ENCODE measurements around the gene C3AR1. TPM values are rescaled to one million over a fixed set of nuclear protein-coding genes. Genes with fewer than 3 reads are reported as not detected.
"Not testable (repeated sequence)": the region's sequence is repeated elsewhere in the genome, so short reads cannot be mapped to it uniquely, and the experiment has no call there.

The C3AR1 gene
- polyA plus RNA-seq, 2 of the 4 experiments (the other 2 are of a cell fraction), result not detected

GRCh38 chr12:8088574-8088973 is 22.4 kb upstream of the C3AR1 start:
- DNase-seq (ENCODE audit: low read depth in 1 of 2, low spot score in 1 of 2) (no peak), ATAC-seq (no peak), FAIRE-seq (no peak)
- no peak overlapping the region for H3K4me2 ChIP-seq
- H3K4me3 ChIP-seq, result no peak overlapping the region
- no peak overlapping the region for H3K27ac ChIP-seq
- ChIA-PET CTCF (interaction anchor here (0.6 to 1.1 kb wide), 2 partner anchors 21 to 1310 kb away, joined by 3 read pairs; no protein-coding TSS in a partner anchor), POLR2A (no interaction called here)
- TF ChIP-seq MAZ (IDR thresholded peaks at IDR 0.05; ENCODE audit: borderline replicate concordance, low read depth, low read length) (no peak), SREBF2 (IDR thresholded peaks at IDR 0.05) (no peak), HOXA7 (CRISPR knock-in tag; IDR thresholded peaks at IDR 0.05) (no peak), ZC3H11A (IDR thresholded peaks at IDR 0.05) (no peak), FOSL2 (IDR thresholded peaks at IDR 0.05) (no peak), FOSL2 (CRISPR knock-in tag; IDR thresholded peaks at IDR 0.05) (no peak), ZSCAN20 (CRISPR knock-in tag; IDR thresholded peaks at IDR 0.05) (no peak), CHD4 (IDR thresholded peaks at IDR 0.05; ENCODE audit: borderline replicate concordance) (no peak)
- H3K4me1 ChIP-seq, result 0 out of 3 replicates have a peak, but pooled peaks cover under 1% of the 10 kb centered on the region
- WGBS (ENCODE audit: missing lambda C conversion rate), result 82% methylated on average over 3 of the region's 3 CpGs
- no peaks in the 10 kb centered on the region for H3K9me3 ChIP-seq

GRCh38 chr12:8087666-8088065 is 21.5 kb upstream of the C3AR1 start:
- WGBS (ENCODE audit: missing lambda C conversion rate), result 93% methylated on average over 2 of the region's 2 CpGs
- no peak for ATAC-seq
- Histone ChIP-seq H3K9me3 (no peaks in the 10 kb centered on the region), H3K4me2 (no peak overlapping the region), H3K4me3 (no peak overlapping the region), H3K4me1 (peaks cover 8% of the 10 kb centered on the region), H3K27ac (no peak overlapping the region)
- TF ChIP-seq NPAS2 (CRISPR knock-in tag; IDR thresholded peaks at IDR 0.05; ENCODE audit: borderline replicate concordance), result no peak
- no peak for TF ChIP-seq EP300 (IDR thresholded peaks at IDR 0.05)
- no peak for TF ChIP-seq RARB (CRISPR knock-in tag; IDR thresholded peaks at IDR 0.05)
- no peak for TF ChIP-seq ZNF302 (CRISPR knock-in tag; IDR thresholded peaks at IDR 0.05)
- TF ChIP-seq FOSL2 (IDR thresholded peaks at IDR 0.05), result no peak
- TF ChIP-seq FOSL2 (CRISPR knock-in tag; IDR thresholded peaks at IDR 0.05), result no peak
- TF ChIP-seq HEYL (CRISPR knock-in tag; IDR thresholded peaks at IDR 0.05), result no peak
- TF ChIP-seq KDM1A (IDR thresholded peaks at IDR 0.05; ENCODE audit: low read depth), result no peak
- no peak for TF ChIP-seq SREBF2 (IDR thresholded peaks at IDR 0.05)
- TF ChIP-seq POLR2A (IDR thresholded peaks at IDR 0.05; ENCODE audit: low read length), result no peak
- TF ChIP-seq JUNB (IDR thresholded peaks at IDR 0.05), result no peak
- TF ChIP-seq MAZ (IDR thresholded peaks at IDR 0.05; ENCODE audit: borderline replicate concordance, low read depth, low read length), result no peak
- TF ChIP-seq POLR2AphosphoS2 (conservative IDR thresholded peaks at IDR 0.05; ENCODE audit: low read length), result no peak
- TF ChIP-seq NR3C1 (IDR thresholded peaks at IDR 0.05), result no peak
- TF ChIP-seq ATOH8 (CRISPR knock-in tag; IDR thresholded peaks at IDR 0.05; ENCODE audit: low read depth), result no peak
- TF ChIP-seq USF2 (IDR thresholded peaks at IDR 0.05), result no peak
- POLR2A ChIA-PET, result no interaction called here
- DNase-seq (ENCODE audit: low read depth in 1 of 2, low spot score in 1 of 2), result no peak
- FAIRE-seq, result no peak
- CTCF ChIA-PET, result interaction anchor here (0.6 to 1.6 kb wide), 4 partner anchors 11 to 943 kb away, joined by 3 to 6 read pairs (median 4); no protein-coding TSS in a partner anchor

- not testable (repeated sequence) for FAIRE-seq
Measured at GRCh38 chr12:8084351-8084750, 18.2 kb upstream of the C3AR1 start.

GRCh38 chr12:8082808-8083100 is 16.6 kb upstream of the C3AR1 start:
- 3% methylated on average over 4 of the region's 4 CpGs for WGBS (ENCODE audit: missing lambda C conversion rate)
- Histone ChIP-seq H3K4me3 (peak overlapping the region; percentile 70), H3K27ac (peak overlapping the region; percentile 90 to 91), H3K4me2 (peak overlapping the region; percentile 88), H3K4me1 (peaks cover 14% of the 10 kb centered on the region), H3K9me3 (no peaks in the 10 kb centered on the region)
- DNase-seq (ENCODE audit: low read depth in 1 of 2, low spot score in 1 of 2) (no peak), FAIRE-seq (no peak), ATAC-seq (no peak)
- POLR2A ChIA-PET, result interaction anchor here (1.0 kb wide), 1 partner anchor 16 kb away, joined by 3 read pairs; no protein-coding TSS in a partner anchor
- TF ChIP-seq ESRRA (IDR thresholded peaks at IDR 0.05; ENCODE audit: borderline replicate concordance, low read length), result no peak
- TF ChIP-seq BHLHE40 (IDR thresholded peaks at IDR 0.05; ENCODE audit: low read depth, low read length), result no peak
- TF ChIP-seq TFCP2L1 (CRISPR knock-in tag; IDR thresholded peaks at IDR 0.05), result no peak
- TF ChIP-seq RAD21 (conservative IDR thresholded peaks at IDR 0.05 in 1 of 2, IDR thresholded peaks at IDR 0.05 in 1 of 2), result no peak
- TF ChIP-seq MAFK (IDR thresholded peaks at IDR 0.05; ENCODE audit: partially characterized antibody), result no peak
- TF ChIP-seq GATA3 (IDR thresholded peaks at IDR 0.05; ENCODE audit: borderline replicate concordance), result no peak
- no peak for TF ChIP-seq CHD4 (IDR thresholded peaks at IDR 0.05; ENCODE audit: borderline replicate concordance)
- no peak for TF ChIP-seq EHF (CRISPR knock-in tag; IDR thresholded peaks at IDR 0.05)
- TF ChIP-seq ELK1 (IDR thresholded peaks at IDR 0.05; ENCODE audit: low read depth, low read length), result no peak
- no peak for TF ChIP-seq ZSCAN20 (CRISPR knock-in tag; IDR thresholded peaks at IDR 0.05)
- TF ChIP-seq RCOR1 (IDR thresholded peaks at IDR 0.05; ENCODE audit: low read depth, low read length), result no peak
- TF ChIP-seq MYC (IDR thresholded peaks at IDR 0.05; ENCODE audit: borderline replicate concordance, low read length), result no peak
- no peak for TF ChIP-seq FOSB (CRISPR knock-in tag; IDR thresholded peaks at IDR 0.05)
- CTCF ChIA-PET, result interaction anchor here (1.8 kb wide), 1 partner anchor 26 kb away, joined by 6 read pairs; no protein-coding TSS in a partner anchor

More at GRCh38 chr12:8084351-8084750, 18.2 kb upstream of the C3AR1 start:
- H3K9me3 ChIP-seq; H3K4me2 ChIP-seq; H3K27ac ChIP-seq; POLR2A ChIA-PET; ATAC-seq; H3K4me3 ChIP-seq; DNase-seq (ENCODE audit: low read depth in 1 of 2, low spot score in 1 of 2): not testable (repeated sequence)
- H3K4me1 ChIP-seq, result peaks cover 14% of the 10 kb centered on the region
- WGBS (ENCODE audit: missing lambda C conversion rate), result 88% methylated on average over 3 of the region's 3 CpGs
- CTCF ChIA-PET, result interaction anchor here (0.8 to 1.1 kb wide), 2 partner anchors 38 to 147 kb away, joined by 3 to 5 read pairs; no protein-coding TSS in a partner anchor
